Germinal center (tissue), 1 donor: ENCODE measurements around the gene TOP3A.
A peak's percentile ranks its signal among the peaks of the same experiment; 100 is the strongest.
"Not testable (repeated sequence)": the region's sequence is repeated elsewhere in the genome, so short reads cannot be mapped to it uniquely, and the experiment has no call there.

Source experiments
- DNase-seq: peaks from one replicate; pipeline ENCODE4 v3.0.0; 2012; ENCODE audit warnings: mixed read lengths, low spot score

TOP3A gene

GRCh38 chr17:18314731-18315561 is at the start of gene TOP3A, which contains the start of gene SMCR8:
Gene TOP3A (minus strand): TSS chr17:18314994. CDS start chr17:18314778, 216 bp downstream.
Gene SMCR8 (plus strand): TSS chr17:18315293. CDS start chr17:18315790, 497 bp downstream.
- peak; percentile 84 for DNase-seq

- DNase-seq = no peak
Measured at GRCh38 chr17:18364166-18364565, 49.4 kb upstream of the TOP3A start.

- peak; percentile 97 for DNase-seq
Measured at GRCh38 chr17:18363101-18364049, 48.6 kb upstream of the TOP3A start, which contains the start of gene SHMT1. Gene SHMT1 (minus strand): TSS chr17:18363550. CDS start chr17:18355981, 7,569 bp downstream.

GRCh38 chr17:18362698-18363100 is 47.9 kb upstream of the TOP3A start:
- DNase-seq = peak; percentile 60

GRCh38 chr17:18361837-18362697 is 47.3 kb upstream of the TOP3A start:
- no peak for DNase-seq

- DNase-seq = no peak
Measured at GRCh38 chr17:18360518-18360917, 45.7 kb upstream of the TOP3A start.

- DNase-seq = no peak
Measured at GRCh38 chr17:18356624-18357023, 41.8 kb upstream of the TOP3A start.

GRCh38 chr17:18353541-18353940 is 38.7 kb upstream of the TOP3A start:
- no peak for DNase-seq

- DNase-seq = no peak
Measured at GRCh38 chr17:18344021-18344420, 29.2 kb upstream of the TOP3A start.

- no peak for DNase-seq
Measured at GRCh38 chr17:18339933-18340332, 25.1 kb upstream of the TOP3A start.

- DNase-seq = not testable (repeated sequence)
Measured at GRCh38 chr17:18338158-18338557, 23.4 kb upstream of the TOP3A start.

- DNase-seq = no peak
Measured at GRCh38 chr17:18332909-18333489, 18.2 kb upstream of the TOP3A start.

- DNase-seq = no peak
Measured at GRCh38 chr17:18331879-18332278, 17.1 kb upstream of the TOP3A start.

- DNase-seq = no peak
Measured at GRCh38 chr17:18328643-18329204, 13.9 kb upstream of the TOP3A start.

- DNase-seq = no peak
Measured at GRCh38 chr17:18327556-18327955, 12.8 kb upstream of the TOP3A start.

- no peak for DNase-seq
Measured at GRCh38 chr17:18327093-18327492, 12.3 kb upstream of the TOP3A start.

- DNase-seq = no peak
Measured at GRCh38 chr17:18326572-18326971, 11.8 kb upstream of the TOP3A start.

GRCh38 chr17:18326039-18326438 is 11.2 kb upstream of the TOP3A start:
- DNase-seq = no peak

- DNase-seq = no peak
Measured at GRCh38 chr17:18324140-18325050, 9.6 kb upstream of the TOP3A start.
